Measurements from ENCODE around the gene ADAMTSL1.

The ADAMTSL1 gene, protein sequence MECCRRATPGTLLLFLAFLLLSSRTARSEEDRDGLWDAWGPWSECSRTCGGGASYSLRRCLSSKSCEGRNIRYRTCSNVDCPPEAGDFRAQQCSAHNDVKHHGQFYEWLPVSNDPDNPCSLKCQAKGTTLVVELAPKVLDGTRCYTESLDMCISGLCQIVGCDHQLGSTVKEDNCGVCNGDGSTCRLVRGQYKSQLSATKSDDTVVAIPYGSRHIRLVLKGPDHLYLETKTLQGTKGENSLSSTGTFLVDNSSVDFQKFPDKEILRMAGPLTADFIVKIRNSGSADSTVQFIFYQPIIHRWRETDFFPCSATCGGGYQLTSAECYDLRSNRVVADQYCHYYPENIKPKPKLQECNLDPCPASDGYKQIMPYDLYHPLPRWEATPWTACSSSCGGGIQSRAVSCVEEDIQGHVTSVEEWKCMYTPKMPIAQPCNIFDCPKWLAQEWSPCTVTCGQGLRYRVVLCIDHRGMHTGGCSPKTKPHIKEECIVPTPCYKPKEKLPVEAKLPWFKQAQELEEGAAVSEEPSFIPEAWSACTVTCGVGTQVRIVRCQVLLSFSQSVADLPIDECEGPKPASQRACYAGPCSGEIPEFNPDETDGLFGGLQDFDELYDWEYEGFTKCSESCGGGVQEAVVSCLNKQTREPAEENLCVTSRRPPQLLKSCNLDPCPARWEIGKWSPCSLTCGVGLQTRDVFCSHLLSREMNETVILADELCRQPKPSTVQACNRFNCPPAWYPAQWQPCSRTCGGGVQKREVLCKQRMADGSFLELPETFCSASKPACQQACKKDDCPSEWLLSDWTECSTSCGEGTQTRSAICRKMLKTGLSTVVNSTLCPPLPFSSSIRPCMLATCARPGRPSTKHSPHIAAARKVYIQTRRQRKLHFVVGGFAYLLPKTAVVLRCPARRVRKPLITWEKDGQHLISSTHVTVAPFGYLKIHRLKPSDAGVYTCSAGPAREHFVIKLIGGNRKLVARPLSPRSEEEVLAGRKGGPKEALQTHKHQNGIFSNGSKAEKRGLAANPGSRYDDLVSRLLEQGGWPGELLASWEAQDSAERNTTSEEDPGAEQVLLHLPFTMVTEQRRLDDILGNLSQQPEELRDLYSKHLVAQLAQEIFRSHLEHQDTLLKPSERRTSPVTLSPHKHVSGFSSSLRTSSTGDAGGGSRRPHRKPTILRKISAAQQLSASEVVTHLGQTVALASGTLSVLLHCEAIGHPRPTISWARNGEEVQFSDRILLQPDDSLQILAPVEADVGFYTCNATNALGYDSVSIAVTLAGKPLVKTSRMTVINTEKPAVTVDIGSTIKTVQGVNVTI (N-terminal part only)
- total RNA-seq, result 0 reads per million in 3 experiments

- DNase-seq, result no peak
These were observed at the start of gene ADAMTSL1 for GRCh38 chr9:18473652-18474279. Gene ADAMTSL1 (plus strand): TSS chr9:18474153. CDS start chr9:18474233, 80 bp downstream.

DNA sequence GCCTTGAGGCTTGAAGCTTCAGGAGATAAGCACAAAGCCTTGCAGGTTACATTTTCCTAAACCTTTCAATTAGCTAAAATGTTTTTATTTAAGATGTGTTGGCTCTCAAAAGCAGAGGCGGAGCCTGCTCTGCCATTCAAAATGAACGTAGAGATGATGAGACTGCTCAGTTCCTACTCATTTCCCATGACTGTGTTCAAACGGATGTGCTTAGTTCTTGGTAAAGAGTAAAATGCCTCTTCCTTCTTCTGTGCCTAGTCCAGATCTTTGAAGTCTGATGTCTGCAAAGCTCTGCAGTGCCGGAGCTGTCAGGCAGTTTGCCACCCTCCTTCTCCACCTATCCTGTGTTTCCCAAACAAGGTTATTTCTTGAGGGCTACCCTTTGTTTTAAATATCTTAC lies 46.3 kb upstream of the ADAMTSL1 start:
- no peak for DNase-seq

DNA sequence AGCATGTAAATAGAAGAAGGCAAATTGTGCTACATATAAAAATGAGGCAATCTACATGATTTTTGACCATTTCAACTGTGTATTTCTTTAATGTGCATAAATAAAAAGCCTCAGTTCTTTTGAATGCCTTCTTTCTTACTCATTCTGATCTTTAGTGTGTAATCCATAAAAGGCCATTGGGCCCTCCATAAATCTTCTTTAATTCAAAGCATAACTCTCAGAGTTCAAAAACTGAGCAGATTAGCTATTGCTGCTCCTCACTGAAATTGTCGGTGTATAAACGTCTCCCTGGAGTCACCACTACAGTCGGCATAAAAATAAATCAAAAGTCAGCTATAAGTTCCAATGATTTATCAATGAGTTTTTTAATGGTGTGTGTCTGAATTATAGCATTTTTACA lies 45.3 kb upstream of the ADAMTSL1 start:
- DNase-seq, result no peak

GRCh38 chr9:18429070-18429469 lies 44.9 kb upstream of the ADAMTSL1 start:
- no peak for DNase-seq

DNA sequence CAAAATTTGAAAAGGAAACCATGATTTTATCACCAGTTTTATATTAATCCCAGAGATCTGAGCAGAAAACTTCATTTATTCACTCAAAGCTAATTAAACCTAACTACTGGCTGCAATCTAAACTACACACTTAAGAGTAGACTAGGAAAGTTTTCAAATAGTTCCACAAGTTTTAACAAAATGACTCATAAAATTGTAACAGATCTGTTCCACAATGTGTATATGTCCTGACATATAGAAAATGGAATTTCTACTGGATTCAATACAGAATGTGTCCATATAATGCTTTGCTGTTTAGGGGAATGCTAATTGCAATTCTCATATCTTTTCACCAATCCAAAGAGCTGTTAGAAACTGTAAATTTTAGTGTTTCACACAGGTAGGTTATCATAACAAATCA lies 40.3 kb upstream of the ADAMTSL1 start:
- no peak for DNase-seq

GRCh38 chr9:18437315-18438201 lies 36.4 kb upstream of the ADAMTSL1 start:
- DNase-seq, result no peak

- no peak for DNase-seq
These were observed 35.5 kb upstream of the ADAMTSL1 start for GRCh38 chr9:18438300-18438925.

DNA sequence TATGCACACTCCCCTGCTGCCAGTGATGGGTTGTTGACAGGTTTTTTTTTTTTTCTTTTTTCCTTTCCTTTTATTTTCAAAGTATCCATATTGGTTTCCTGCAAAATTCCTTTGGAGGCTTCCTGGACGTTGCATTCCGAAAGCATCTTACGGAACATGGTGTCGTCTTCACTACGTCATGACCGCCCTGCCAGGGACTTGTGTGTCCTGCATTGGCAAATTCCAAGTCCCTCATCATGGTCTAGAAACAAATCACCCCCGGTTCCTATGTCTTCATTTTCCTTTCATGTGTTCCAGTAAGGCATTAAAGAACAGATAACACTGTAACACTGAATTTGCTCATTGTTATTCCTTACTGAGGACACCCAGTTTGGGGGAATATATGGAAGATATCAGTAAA lies 35.0 kb upstream of the ADAMTSL1 start:
- no peak for DNase-seq

- DNase-seq, result no peak
These were observed 32.7 kb upstream of the ADAMTSL1 start for GRCh38 chr9:18441261-18441660.

DNA sequence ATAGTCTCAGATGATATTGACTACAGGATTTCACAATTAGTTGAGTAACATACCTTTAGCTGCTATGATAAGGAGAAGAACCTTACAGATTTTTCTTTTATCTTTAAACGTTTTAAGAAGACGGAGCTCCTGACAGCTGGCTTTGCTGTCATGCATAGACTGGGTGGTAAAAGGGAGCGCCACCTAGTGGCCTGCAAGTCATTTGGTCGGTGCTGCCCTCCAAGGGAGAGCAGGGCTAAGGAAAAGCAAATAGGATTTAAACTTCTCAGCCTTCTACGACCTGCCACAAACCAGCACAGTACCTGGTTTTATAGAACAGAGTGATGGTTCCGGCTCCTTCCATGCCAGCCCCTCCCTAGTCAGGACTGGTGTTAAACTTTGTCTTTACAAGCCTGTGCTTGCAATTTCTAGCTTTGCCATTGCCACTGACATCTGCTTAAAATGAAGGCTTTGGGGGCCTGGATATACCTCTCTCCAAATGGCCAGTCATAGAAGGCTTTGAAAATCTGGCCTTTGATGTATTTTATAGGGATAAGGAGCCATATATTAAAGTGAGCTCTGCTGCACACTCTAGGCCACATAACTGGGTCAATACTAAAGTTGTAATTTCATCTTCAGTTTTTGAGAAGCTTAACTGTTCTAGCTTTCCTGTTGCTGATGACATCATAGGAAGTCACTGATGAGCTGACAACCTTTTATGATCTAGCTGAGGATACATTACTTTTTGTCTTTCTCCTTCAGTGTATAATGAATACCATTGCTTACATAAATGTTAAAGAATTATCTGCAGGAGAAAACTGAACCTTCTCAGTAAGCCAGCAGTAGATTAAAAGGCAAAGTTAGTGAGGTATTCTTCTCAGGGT lies 31.1 kb upstream of the ADAMTSL1 start:
- no peak for DNase-seq

GRCh38 chr9:18447131-18447530 lies 26.8 kb upstream of the ADAMTSL1 start:
- DNase-seq, result no peak

GRCh38 chr9:18447541-18447940 lies 26.4 kb upstream of the ADAMTSL1 start:
- no peak for DNase-seq

DNA sequence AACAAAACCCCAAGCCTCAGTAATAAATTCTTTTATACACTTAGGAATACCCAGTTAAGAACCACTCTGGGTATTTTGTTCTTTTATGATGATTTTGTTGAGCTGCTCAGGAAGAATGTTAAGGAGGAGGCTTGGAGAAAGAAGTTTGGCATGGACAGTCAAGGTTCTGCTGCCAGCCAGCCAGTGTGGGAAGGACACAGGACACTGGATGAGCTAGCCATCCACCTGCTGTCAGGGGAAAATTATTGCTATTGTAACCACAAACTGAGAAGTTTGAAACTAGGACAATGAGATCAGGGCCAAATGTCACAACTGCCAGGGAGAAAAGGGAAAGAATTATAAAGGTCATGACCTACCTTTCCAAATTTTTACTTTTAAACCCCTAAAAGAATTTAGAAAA lies 25.9 kb upstream of the ADAMTSL1 start:
- DNase-seq, result no peak

DNA sequence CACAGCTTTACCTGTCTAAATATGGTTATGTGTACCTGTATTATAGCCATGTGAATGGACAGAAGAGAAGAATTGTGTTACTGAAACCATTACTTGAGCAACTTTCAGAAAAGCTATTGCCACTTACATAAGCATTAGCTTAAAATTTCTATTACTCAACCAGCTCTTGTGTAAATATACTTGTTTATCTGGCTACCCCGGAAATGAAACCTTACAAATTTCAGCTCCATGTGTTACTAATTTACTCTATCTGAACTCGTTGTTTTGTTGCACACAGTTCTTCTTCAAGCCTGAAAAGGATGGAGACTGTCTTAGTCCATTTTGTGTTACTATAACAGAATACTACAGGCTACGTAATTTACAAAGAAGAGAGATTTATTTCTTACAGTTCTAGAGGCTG lies 22.5 kb upstream of the ADAMTSL1 start:
- DNase-seq, result no peak

GRCh38 chr9:18452276-18452675 lies 21.7 kb upstream of the ADAMTSL1 start:
- no peak for DNase-seq

GRCh38 chr9:18456624-18457237 lies 17.2 kb upstream of the ADAMTSL1 start:
- no peak for DNase-seq

DNA sequence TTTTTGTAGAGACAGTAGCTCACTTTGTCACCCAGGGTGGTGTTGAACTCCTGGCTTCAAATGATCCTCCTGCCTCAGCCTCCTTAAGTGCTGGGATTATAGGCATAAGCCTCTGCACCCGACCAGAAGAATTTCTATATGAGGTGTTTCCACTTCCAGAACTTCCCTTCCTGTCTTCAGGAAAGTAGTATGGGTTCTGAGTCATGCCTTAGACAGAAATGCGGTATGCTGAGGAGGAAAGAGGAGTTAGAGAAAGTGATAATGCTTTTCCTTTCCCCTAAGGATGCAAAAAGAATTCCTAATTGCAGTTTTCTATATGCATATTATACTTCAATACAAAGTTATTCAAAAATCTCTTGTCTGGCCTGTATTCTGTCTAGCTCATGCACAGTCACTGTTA lies 16.4 kb upstream of the ADAMTSL1 start:
- DNase-seq, result no peak

- no peak for DNase-seq
These were observed 13.9 kb upstream of the ADAMTSL1 start for GRCh38 chr9:18459962-18460584.

GRCh38 chr9:18461496-18461895 lies 12.5 kb upstream of the ADAMTSL1 start:
- DNase-seq, result no peak
